GM21447 (cell line): ENCODE measurements around the gene DOHH.

ENCODE experiments used
- ATAC-seq: cut with Tn5 transposase; IDR thresholded peaks from one replicate; pipeline ENCODE4 v1.9.1; 2021; ENCODE audit not compliant: unreplicated experiment

Gene DOHH, protein sequence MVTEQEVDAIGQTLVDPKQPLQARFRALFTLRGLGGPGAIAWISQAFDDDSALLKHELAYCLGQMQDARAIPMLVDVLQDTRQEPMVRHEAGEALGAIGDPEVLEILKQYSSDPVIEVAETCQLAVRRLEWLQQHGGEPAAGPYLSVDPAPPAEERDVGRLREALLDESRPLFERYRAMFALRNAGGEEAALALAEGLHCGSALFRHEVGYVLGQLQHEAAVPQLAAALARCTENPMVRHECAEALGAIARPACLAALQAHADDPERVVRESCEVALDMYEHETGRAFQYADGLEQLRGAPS

DNA sequence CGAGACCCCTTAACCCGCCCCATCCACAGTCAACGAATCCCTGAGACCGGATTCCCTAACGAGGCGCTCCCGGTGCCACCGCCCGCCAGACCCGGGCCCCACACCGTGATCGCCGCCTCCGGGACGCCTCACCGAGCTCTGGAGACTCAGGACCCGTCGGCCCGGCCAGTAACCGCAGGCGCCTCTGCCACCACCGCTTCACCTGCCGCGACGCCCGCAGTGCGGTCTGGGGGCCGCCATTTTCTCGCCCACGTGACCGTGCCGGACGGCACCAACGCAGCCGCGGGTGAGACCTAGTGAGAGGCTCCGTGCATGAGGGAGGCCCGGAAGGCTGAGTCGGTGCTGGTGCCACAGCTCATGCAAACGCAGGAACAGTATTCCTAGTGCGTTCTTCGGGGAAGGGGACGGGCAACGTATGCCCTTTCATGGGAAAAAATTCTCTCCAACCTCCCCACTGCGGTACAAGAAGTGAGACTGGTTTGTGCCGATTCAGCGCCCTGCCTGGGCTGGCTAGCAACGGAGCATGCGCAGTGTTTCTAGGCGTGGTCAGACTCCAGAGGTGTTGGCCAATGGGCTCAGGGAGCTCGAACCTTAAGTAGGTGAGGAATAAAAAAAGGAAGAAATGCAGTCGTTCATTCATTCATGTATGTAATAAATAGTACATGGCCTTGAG is at the start of gene DOHH:
Gene DOHH, minus strand, starts transcription at position 246 of the 673 bp plus-strand sequence. CDS start 3,860 bp downstream, outside the sequence.
- peak; percentile 80 for ATAC-seq

DNA sequence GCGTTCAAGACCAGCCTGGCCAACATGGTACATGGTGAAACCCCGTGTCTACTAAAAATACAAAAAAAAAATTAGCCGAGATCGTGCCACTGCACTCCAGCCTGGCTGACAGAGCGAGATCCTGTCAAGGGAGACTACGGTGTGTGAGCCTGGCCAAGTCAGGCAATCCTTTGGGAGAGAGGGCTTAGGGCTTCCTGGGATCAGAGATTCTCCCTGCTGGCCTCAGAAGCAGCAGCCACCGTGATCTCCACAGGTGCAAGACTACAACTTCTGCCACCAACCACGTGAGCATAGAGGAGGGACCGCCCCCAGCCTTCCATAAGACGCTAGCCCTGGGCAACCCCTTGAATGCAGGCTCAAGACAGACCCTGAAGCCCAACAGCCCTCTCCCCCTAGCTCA is 49.3 kb upstream of the DOHH start:
- ATAC-seq = no peak

DNA sequence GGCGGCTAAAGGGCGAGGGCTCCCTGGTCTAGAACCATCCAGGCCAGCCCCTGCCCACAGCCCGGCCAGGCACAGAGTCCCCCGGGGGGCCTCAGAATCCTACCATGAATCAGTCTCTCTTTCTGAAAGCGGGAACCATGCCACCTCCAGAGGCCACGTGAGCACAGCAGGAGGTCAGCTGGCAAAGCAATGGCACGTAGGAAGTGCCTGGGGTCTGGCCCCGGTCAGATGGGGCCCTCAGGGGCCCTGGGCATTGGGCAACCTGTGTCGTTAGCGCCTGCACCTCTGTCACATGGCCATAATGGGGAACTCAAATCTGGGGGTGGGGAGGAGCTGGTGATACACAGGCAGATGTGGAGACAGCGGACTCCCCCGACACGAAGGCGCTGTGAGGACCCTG is 48.1 kb upstream of the DOHH start:
- ATAC-seq = no peak

DNA sequence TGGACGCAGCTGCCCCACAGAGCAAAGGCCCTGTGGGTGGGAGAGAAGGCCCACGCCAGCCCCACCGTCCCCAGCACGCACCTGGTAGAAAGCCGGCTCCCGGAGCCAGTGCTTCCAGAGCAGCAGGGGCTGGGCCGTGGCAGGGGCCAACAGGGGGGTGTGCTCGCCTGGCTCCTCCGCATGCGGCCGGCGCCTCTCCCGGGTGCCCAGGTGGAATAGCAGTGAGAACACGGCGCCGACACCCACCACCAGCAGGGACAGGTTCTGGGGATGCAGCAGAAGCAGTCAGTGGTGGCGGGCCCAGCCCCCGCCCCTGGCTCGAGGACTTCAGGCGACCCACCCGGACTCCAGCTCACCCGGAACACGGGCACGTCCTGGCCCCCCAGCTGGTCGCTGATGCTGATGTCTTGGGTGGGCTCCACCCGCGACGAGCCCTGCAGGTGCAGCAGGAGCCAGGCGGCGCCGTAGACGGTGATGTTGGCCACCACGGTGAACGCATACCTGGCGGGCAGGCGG is 47.4 kb upstream of the DOHH start:
- no peak for ATAC-seq

DNA sequence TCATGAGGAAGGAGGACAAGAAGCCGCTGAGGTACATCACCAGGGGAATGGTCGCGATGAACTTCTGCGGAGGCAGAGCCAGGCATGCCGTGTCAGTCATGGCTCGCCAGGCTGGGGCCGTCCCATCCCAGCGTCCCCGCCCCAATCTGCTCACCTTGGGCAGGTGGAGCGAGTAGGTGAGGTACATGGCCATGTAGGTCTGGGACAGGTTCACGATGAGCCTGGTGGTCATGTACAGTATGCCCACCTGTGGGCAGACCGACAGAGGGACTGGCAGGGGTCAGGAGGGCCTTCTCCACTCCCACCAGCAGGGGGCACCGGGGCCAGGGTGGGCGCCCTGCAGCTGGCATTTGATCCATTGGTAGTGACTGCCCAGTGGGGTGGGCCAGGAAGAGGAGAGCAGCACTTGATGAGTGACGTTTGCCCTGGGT is 46.8 kb upstream of the DOHH start:
- ATAC-seq = no peak

DNA sequence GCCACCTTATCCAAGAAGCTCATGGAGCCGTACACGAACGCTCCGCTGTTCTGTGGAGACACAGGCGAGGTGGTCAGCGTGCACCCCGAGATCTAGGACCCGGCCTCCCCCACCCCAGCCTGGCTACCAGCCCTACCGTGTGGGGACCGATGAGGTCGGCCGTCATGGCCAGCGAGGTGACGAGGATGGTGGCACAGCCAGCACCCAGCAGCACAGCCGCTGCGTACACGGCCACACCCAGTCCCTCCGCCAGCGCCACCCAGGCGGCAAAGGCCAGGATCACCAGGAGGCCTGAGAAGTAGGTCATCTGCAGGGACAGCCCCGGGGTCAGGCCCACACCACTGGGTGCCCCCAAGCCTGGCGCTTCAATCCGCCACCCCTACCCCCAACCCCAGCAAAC is 45.6 kb upstream of the DOHH start:
- no peak for ATAC-seq

DNA sequence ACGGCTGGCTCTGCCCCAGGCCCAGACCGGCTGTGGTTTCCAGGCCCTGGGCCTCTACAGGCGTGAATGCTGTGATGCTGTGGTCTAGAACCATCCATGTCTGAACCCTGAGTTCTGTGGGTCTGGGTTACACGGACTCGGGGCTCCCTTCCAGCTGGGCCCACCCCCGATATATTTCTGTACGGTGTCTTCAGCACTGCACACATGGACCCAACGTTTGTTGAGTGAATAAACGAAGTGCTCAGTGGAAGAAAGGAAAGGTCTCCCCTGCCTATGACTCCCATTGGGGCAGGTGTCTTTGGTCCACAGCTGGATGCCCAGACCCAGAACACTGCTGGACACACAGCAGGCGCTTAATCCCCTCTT is 45.2 kb upstream of the DOHH start:
- ATAC-seq = no peak

DNA sequence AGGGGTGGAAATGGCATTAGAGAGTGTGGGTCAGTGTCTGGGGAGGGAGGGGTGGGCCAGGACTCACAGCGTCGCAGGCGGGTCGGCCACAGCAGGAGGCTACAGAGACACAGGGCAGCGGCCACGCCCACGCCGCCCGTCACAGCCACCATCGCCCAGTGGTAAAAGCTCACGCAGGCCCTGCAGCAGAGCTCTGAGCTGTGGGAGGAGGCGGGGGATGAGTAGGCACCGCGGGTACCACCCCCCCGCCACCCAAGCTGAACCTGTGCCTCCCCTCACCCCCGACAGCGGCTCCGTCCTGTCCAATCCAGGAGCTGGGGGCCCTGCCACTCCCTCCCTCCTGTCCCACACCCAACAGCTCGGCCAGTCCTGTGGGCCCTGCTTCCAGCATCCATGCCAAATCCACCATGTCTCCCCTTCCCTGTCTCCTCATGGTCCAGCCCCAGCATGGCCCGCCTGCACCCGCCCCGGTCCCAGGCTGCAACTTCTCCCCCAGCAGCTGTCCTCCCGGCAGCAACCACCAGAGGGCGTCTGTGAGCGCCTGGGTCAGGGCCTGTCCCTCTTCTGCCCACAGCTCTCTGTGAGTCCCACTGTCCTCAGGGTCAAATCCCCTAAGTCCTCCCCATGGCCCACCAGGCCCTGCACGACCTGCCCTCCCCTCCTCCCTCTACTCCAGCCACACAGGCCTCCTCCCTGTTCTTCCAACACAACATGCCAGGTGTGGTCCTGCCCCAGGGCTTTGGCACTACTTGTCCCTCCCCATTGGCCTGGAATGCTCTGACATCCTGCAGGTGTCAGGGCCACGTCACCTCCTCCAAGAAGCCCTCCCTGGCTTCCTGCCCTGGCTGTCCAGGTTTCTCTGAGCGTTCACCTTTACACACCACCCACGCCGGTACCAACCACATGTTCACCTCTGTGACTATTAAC is 44.5 kb upstream of the DOHH start:
- no peak for ATAC-seq

DNA sequence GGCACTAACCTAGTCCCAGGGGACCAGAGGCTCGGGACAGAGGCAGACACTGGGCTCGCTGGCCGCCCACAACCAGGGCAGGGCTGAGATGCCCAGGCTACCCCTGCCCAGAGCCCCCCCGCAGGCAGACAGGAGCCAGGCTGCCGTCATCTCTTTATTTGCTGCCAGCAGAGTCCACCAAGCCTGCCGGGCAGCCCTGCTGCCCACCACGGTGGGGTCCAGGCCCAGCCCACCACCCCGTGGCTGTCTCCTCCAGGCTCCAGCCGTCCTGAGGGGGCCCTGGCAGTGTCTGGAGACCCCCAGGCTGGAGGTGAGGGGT is 43.5 kb upstream of the DOHH start:
- ATAC-seq = no peak

DNA sequence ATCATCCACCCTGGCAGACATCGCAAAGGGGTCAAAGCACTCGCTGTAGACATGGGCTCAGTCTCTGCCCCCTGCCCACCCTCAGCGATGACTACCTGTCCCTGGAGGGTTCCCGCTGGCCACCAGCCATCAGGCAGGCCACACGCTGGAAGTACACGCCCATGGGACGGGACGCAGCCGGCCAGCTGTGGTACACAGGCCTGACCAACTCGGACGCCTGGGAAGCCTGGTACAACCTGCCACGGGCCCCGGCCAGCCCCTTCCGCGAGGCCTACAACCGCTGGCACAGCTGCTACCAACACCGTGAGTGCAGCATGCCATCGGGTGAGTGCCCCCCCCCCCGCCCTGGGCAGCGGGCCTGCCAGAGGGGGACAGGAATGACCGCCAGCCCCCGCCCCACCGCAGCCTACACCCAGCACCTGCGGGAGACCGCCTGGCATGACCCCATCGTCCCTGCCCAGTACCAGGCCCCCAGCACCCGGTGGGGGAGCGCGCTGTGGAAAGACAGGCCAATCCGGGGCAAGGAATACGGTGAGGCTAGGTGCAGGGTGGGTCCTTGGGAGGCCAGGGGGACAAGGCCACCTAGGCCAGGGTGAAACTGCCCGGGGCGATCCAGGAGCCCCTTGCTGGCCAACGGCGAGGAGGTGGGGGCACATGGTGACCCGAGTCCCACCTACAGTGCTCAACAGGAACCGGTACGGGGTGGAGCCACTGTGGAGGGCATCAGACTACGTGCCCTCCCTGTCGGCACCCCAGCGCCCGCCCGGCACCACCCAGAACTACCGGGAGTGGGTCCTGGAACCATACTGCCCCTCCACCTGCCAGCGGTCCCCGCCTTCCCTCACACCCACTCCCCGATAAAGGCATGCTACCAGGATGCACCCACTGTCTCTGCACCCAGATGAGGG is 42.9 kb upstream of the DOHH start:
- ATAC-seq = no peak

DNA sequence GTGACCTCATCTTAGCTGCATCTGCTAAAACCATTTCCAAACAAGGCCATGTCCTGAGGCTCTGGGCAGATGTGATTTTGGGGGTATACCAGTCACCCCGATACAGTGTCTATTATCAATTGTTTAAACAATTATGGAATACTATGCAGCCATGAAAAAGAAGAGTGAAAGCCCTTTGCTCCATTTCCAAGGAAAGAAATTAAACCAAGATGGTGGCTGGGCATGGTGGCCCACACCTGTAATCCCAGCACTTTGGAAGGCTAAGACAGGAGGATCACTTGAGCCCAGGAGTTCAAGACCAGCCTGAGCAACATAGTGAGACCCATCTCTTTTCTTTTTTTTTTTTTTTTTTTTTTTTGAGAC is 39.3 kb upstream of the DOHH start:
- ATAC-seq = no peak

DNA sequence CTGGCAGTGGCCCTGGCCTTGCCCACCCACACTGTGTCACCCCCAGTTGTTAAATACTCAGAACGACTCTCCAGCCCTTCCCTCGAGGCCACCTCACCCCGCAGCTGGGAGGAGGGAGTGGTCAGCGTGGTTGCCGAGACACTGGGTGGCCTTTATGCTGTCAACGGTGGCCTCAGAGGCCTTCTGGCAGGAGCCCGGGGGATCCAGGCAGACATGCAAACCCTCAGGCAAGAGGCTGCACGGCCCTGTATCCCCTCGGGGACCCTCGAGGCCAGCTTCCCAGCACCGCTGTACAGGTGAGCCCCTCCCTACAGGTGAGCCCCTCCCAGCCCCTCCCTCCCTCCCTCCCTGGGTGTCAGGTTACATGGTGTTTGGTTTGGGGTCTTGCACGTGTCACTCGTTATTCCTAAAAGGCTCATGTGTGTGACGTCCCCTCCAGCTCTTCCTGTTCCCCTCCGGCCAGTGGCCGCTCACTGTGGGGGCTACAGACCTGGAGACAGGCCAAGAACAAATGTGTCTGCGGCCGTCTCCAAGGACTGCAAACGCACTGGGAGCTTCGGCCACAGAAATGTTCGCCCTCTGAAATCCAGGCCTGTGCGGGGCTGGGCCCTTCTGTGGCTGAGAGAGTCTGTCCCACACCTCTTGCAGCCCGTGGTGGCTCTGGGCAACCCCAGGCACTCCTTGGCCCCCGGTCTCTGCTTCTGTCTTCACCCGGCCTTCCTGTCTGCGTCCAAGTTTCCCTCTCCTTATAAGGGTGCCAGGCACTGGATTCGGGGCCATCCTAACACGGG is 38.7 kb upstream of the DOHH start, which contains the start of gene TEKTIP1:
Gene TEKTIP1, plus strand, starts transcription at position 210 of the 791 bp plus-strand sequence. Its CDS starts 4 bp downstream, at position 214.
- ATAC-seq = no peak

DNA sequence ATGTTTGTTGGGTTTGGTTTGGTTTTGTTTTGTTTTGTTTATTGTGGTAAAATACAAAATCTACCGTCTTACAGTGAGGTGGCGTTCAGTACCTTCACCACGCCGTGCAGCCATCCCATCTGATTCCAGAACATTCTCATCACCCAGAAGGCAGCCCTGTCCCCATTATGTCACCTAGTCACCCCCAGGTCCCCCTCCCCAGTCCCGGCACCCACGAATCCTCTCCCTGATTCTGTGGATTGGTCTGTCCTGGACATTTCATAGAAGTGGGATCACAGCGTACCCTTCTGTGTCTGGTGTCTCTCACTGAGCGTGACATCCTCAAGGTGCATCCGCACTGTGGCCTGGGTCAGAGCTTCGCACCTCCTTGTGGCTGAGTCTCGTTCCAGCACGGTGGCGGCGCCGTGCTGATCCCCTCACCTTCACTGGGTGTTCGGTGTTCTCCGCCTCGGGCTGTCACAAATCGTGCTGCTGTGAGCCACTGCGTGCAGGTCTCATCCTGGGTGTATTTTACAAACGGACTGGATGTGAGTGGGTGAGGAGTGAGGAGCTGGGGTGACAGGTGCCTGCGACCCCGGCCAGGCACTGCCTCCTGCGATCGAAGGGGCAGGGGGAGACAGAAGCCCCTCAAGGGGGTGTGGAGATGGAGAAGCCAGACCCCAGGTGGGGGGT is 37.9 kb upstream of the DOHH start:
- ATAC-seq = no peak

DNA sequence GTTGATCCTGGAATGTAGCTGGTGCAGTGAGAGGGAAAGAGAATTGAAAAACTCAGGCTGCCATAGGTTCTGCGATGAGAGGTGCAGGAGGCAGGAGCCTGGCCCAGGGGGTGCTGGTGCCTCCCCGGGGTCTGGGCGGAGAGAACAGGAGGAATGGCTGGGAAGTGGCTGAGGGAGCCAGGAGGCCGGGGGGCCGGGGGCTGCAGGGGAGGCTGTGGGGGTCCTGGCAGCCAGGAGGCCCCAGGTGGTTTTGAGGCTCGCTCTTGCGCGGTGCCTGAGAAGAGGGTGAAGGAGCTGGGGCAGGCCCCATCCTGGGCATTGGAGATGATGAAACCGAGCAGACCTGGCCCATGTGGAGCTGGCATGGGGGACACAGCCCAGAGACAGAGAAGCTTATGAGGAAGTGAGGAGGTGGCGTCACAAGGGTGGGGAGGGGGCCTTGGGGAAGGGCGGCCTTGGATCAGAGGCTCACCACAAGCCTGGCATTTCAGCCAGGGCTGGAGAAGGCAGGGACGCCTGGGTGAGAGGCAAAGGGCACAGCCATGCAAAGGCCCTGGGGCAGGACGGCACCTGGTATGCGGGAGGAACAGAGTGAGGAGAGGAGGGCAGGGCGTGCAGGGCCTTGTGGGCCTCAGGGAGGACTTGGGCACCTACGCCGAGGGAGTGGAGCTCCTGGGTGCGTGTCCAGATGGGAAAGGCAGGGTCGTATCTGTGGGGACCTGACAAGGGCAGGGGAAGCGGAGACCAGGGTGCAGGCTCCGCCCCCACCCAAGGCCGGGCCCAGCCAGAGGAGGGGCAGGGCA is 37.2 kb upstream of the DOHH start:
- ATAC-seq = no peak

DNA sequence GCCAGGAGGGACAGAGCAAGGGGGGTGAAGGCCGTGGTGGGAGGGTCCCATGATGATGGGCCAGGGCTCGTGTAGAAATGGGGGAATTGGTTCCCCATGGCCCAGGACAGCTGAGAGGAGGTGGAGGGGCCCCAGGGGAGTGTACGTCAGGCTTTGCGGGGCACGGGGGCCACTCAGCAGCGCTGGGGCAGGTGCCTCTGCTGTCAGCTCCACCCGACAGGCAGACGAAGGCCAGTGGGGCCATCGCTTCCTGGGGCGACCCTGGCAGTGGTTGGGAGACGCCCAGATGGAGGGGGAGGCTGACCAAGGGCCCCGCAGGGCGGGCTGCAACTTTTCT is 36.6 kb upstream of the DOHH start:
- no peak for ATAC-seq

DNA sequence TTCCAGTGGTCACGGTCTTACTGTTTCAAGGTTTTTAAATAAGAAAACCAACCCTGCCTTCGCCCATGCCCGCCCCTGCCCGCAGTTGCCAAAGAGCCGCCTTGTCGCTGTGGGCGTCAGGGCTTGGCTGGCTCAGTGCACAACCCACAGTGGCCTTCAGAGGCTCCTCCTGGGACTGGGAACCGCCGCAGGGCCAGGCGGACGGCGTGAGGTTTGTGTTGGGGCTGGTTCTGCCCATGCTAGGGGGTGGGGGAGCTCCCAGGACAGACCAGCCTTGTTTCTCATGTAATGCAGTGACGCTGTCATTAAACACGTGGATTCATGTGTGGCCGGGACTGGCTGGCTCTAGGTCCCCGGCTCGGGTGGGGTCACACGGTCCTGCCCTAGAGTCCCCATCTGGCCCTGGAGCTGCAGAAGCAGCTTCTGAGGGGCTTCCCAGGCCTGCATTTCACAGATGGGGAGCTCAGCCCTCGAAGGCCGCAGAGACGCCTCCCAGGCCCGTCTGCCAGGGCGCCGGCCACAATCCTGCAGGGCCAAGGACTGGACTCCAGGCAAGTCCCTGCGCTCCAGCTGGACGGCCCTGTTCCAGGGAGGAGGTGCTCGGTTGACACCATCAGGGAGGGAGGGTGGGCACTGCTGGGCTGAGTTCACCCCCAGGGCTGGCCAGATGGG is 36.1 kb upstream of the DOHH start:
- ATAC-seq = no peak

DNA sequence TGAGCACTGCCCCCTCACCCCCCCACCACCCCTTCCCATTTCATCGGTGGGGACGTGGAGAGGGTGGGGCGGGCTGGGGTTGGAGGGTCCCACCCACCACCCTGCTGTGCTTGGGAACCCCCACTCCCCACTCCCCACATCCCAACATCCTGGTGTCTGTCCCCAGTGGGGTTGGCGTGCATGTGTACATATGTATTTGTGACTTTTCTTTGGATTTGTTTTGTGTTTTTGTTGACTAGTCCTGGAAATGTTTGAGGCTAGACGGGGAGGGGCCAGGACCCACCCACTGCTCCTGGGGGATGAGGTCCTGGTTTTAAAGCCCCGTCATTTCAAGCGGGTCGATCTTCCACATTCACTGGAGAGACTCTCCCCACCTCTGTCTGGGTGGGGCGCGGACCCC is 35.5 kb upstream of the DOHH start:
- ATAC-seq = no peak

DNA sequence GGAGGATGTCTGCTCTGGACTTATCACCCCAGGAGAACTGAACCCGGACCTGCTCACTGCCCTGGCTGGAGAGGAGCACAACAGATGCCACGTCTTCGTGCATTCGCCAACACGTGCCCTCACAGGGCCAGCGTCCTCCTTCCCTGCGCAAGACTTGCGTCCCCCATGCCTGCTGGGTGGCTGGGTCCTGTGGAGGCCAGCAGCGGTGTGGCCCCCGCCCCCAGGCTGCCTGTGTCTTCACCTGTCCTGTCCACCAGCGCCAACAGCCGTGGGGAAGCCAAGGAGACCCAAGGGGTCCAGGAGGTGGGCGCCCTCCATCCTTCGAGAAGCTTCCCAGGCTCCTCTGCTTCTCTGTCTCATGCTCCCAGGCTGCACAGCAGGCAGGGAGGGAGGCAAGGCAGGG is 35.1 kb upstream of the DOHH start:
- ATAC-seq = no peak
